SK-N-SH (cell line): Measurements from ENCODE around the gene FXYD2. TPM values are rescaled to one million over a fixed set of nuclear protein-coding genes. Genes with fewer than 3 reads are reported as not detected.

Experiments used
- CTCF ChIA-PET: fragments of 300-600, 350-600 bp; formaldehyde crosslinking; extraction: SDS; loops from one replicate; lab custom pipeline; 2021; lab: Yijun Ruan, JAX
- POLR2A ChIA-PET: fragments of 350-600 bp; sonication (Branson Sonifier 250); formaldehyde crosslinking; extraction: SDS; loops from one replicate; lab custom pipeline; 2020; ENCODE audit warnings: antibody characterized with exemption, inconsistent platforms; lab: Yijun Ruan, JAX
- DNase-seq: peaks from one replicate; pipeline ENCODE4 v3.0.0; 2012
- H2AFZ ChIP-seq: fragments of 200-600 bp; sonication (generic); 2 replicates; pipeline ENCODE4 v1.8.1; 2016; ENCODE audit warnings: antibody characterized with exemption, mild to moderate bottlenecking, low read depth
- H3F3A ChIP-seq: fragments of 200-600 bp; sonication (generic); replicated peaks from 2 replicates; pipeline ENCODE3; 2016; ENCODE audit warnings: antibody characterized with exemption, mild to moderate bottlenecking; ENCODE audit not compliant: insufficient read depth
- H3K27ac ChIP-seq, 2 experiments: fragments of 200-500 bp in 1 of 2; fragments of 200-600 bp in 1 of 2; sonication (Bioruptor generic) in 1 of 2; sonication (generic), shearing (Covaris generic) in 1 of 2; 2 replicates each; pipeline versions ENCODE4 v1.5.1 to v1.6.1; 2014 to 2016; ENCODE audit warnings: low read depth in 2 of 2, inconsistent platforms in 1 of 2, low read length in 1 of 2, mild to moderate bottlenecking in 1 of 2, mixed read lengths in 1 of 2
- H3K27me3 ChIP-seq: fragments of 200-600 bp; sonication (generic), shearing (Covaris generic); 2 replicates; pipeline ENCODE4 v1.6.1; 2016; ENCODE audit warnings: mixed run types; ENCODE audit not compliant: insufficient read depth
- H3K36me3 ChIP-seq, 2 experiments: fragments of 200-500 bp in 1 of 2; fragments of 200-600 bp in 1 of 2; sonication (Bioruptor generic) in 1 of 2; sonication (generic) in 1 of 2; replicated peaks in 1 of 2; 2 replicates each; pipeline versions ENCODE3 to v1.5.1; 2014 to 2016; ENCODE audit warnings: low read length in 1 of 2, mild to moderate bottlenecking in 1 of 2; ENCODE audit not compliant: insufficient read depth in 2 of 2, control insufficient read depth in 1 of 2
- H3K4me1 ChIP-seq, 2 experiments: fragments of 200-500 bp in 1 of 2; fragments of 200-600 bp in 1 of 2; sonication (Bioruptor generic) in 1 of 2; sonication (generic), shearing (Covaris generic) in 1 of 2; 2 replicates each; pipeline versions ENCODE4 v1.5.1 to v1.6.1; 2014 to 2016; ENCODE audit warnings: low read depth in 1 of 2, low read length in 1 of 2, mixed run types in 1 of 2; ENCODE audit not compliant: insufficient read depth in 2 of 2, control insufficient read depth in 1 of 2
- H3K4me2 ChIP-seq: fragments of 200-600 bp; sonication (generic), shearing (Covaris generic); 2 replicates; pipeline ENCODE4 v1.6.1; 2017; ENCODE audit warnings: mixed run types
- H3K4me3 ChIP-seq, 2 experiments: fragments of 200-500 bp in 1 of 2; fragments of 200-600 bp in 1 of 2; sonication (Bioruptor generic) in 1 of 2; sonication (generic), shearing (Covaris generic) in 1 of 2; 2 replicates each; pipeline versions ENCODE4 v1.5.1 to v1.8.1; 2014 to 2016; ENCODE audit warnings: low read depth in 2 of 2, inconsistent platforms in 1 of 2, low read length in 1 of 2, mild to moderate bottlenecking in 1 of 2, mixed read lengths in 1 of 2, moderate library complexity in 1 of 2
- H3K79me2 ChIP-seq: fragments of 200-600 bp; sonication (generic); 2 replicates; pipeline ENCODE4 v1.8.1; 2017; ENCODE audit warnings: mild to moderate bottlenecking; ENCODE audit not compliant: insufficient read depth
- H3K9ac ChIP-seq: fragments of 200-600 bp; sonication (generic); 2 replicates; pipeline ENCODE4 v1.6.1; 2017; ENCODE audit warnings: mixed run types
- H3K9me2 ChIP-seq: fragments of 200-600 bp; sonication (generic); 2 replicates; pipeline ENCODE4 v1.6.1; 2017; ENCODE audit warnings: mixed run types
- H3K9me3 ChIP-seq: fragments of 200-600 bp; sonication (generic); 2 replicates; pipeline ENCODE4 v1.6.1; 2017; ENCODE audit warnings: mixed run types, mild to moderate bottlenecking, moderate library complexity
- H4K20me1 ChIP-seq: fragments of 200-600 bp; sonication (generic); 2 replicates; pipeline ENCODE4 v1.6.1; 2017; ENCODE audit warnings: mild to moderate bottlenecking, mixed run types; ENCODE audit not compliant: insufficient read depth
- CHD2 ChIP-seq: fragments of 150-350 bp; IDR thresholded peaks from 2 replicates; pipeline ENCODE4 v1.6.1; 2018; ENCODE audit warnings: low read length; ENCODE audit not compliant: partially characterized antibody
- FOSL2 ChIP-seq: IDR thresholded peaks from 2 replicates; pipeline ENCODE4 v1.4.0; 2012; ENCODE audit warnings: low read depth, mild to moderate bottlenecking, moderate library complexity, borderline replicate concordance
- JUND ChIP-seq: IDR thresholded peaks from 2 replicates; pipeline ENCODE4 v1.4.0; 2012
- MXI1 ChIP-seq: IDR thresholded peaks from 2 replicates; pipeline ENCODE4 v1.6.1; 2012; ENCODE audit warnings: mild to moderate bottlenecking, low read depth, low read length, improper control_type of control experiment
- NFIC ChIP-seq: IDR thresholded peaks from 2 replicates; pipeline ENCODE4 v1.4.0; 2012; ENCODE audit warnings: borderline replicate concordance
- NRF1 ChIP-seq: IDR thresholded peaks from 2 replicates; pipeline ENCODE4 v1.6.1; 2012; ENCODE audit warnings: low read depth, mild to moderate bottlenecking, low read length
- POLR2AphosphoS5 ChIP-seq: IDR thresholded peaks from 2 replicates; pipeline ENCODE4 v1.6.1; 2012; ENCODE audit warnings: low read depth, low read length
- RFX5 ChIP-seq: IDR thresholded peaks from 2 replicates; pipeline ENCODE4 v1.6.1; 2012; ENCODE audit warnings: mild to moderate bottlenecking, improper control_type of control experiment, low read length
- TAF1 ChIP-seq: IDR thresholded peaks from 2 replicates; pipeline ENCODE4 v1.6.1; 2012; ENCODE audit warnings: low read depth, mild to moderate bottlenecking, low read length, moderate library complexity, borderline replicate concordance
- TEAD4 ChIP-seq: IDR thresholded peaks from 2 replicates; pipeline ENCODE4 v1.4.0; 2012; ENCODE audit warnings: mild to moderate bottlenecking, borderline replicate concordance; ENCODE audit not compliant: insufficient read depth
- USF1 ChIP-seq: IDR thresholded peaks from 2 replicates; pipeline ENCODE4 v1.4.0; 2012; ENCODE audit warnings: low read depth, borderline replicate concordance
- USF2 ChIP-seq: fragments of 150-350 bp; IDR thresholded peaks from 2 replicates; pipeline ENCODE4 v1.6.1; 2017; ENCODE audit warnings: antibody characterized with exemption, low read length, low read depth, borderline replicate concordance
- WGBS: methylation state at CpG from one replicate; pipeline ENCODE4 v1.1.6; 2017; ENCODE audit warnings: low lambda C conversion rate; 5-methylcytosine and 5-hydroxymethylcytosine counted together
- polyA plus RNA-seq, 3 experiments: library from polyadenylated mRNA; depleted of rRNA; stranded (reverse); fragments of >200 nt; gene quantifications; 2 replicates each; pipeline ENCODE4 v1.2.3, GENCODE V29; 2012
- TF ChIP-seq, protein P1 (sequence below): IDR thresholded peaks from 2 replicates; pipeline ENCODE4; 2012

The FXYD2 gene
- polyA plus RNA-seq, 1 of the 3 experiments (the other 2 are of a cell fraction): not detected

GRCh38 chr11:117816151-117816741 lies 8.3 kb downstream of the FXYD2 start (continued):
- TF ChIP-seq NRF1: no peak
- TF ChIP-seq USF1: no peak

DNA sequence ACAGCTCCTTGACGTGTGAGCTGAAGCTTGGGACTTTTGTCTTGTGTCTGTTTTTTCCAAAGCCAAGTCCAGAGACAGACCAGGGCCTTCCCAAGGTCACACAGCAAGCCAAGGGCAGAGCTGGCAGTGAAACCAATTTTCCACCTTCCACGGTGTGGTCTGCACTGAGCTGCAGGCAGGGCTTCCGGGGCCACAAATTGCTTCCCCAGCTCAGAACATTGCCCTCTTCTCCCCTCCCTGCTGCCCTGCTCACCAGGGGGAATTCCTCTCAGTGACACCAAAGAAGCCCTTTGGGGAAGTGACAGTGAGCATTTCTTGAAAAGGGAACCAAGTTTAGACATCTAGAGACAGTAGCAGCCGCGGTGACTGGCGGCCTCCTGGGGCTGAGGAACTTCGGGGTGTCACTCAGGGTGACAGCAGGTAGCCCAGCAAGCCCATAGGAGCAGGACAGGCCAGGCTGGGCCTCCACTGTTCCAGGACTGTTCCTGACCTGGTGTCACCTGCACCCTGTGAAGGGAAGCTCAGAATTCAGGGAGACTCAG lies 9.2 kb downstream of the FXYD2 start:
- H3K4me3 ChIP-seq: no peak overlapping the region
- no peaks in the 10 kb centered on the region for H3K27me3 ChIP-seq
- DNase-seq: no peak
- TF ChIP-seq MXI1 (no peak), TAF1 (no peak)
- peaks cover 8 to 28% of the 10 kb centered on the region in 2 experiments; a peak in 2 of 4 replicates for H3K4me1 ChIP-seq
- H3K9me2 ChIP-seq: no peaks in the 10 kb centered on the region
- 83% methylated on average over 2 of the region's 7 CpGs for WGBS
- ChIA-PET CTCF (interaction anchor here (0.8 to 25.9 kb wide), 12 partner anchors 9 to 389 kb away, joined by 3 to 481 read pairs (median 40); no protein-coding TSS in a partner anchor), POLR2A (no interaction called here)
- no peak overlapping the region for H3K9ac ChIP-seq
- H3K79me2 ChIP-seq: no peaks in the 10 kb centered on the region
- H4K20me1 ChIP-seq: no peaks in the 10 kb centered on the region
- H3F3A ChIP-seq: no peaks in the 10 kb centered on the region
- no peaks in the 10 kb centered on the region for H3K36me3 ChIP-seq
- H2AFZ ChIP-seq: no peak overlapping the region
- no peak overlapping the region for H3K4me2 ChIP-seq
- no peaks in the 10 kb centered on the region for H3K9me3 ChIP-seq
- no peak overlapping the region for H3K27ac ChIP-seq

DNA sequence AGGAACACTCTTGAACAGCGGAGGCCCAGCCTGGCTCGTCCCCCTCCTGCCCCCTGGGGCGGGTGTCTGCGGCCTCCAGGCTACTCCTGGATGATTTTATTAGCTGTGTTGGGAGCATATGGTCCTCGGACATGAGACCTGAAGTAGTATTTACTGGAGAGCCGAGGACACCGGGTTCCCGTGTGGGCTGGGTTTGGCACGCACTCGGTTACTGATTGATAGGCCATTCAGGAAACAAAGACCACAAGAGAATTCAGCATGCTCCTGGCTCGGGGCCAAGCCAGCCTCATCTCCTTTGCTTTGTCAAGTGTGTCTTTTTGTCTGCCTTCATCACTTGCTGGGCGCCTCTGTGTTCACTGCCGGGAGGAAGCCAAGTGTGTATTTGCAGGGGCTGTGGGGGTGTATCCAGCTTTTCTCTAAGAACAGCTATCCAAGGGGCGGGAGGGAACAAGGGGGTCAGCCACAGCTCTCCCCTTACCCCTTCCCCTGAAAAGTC lies 9.7 kb downstream of the FXYD2 start:
- TF ChIP-seq RFX5: no peak
- TF ChIP-seq POLR2AphosphoS5: no peak
- no peak for TF ChIP-seq CHD2
- TF ChIP-seq, protein P1, sequence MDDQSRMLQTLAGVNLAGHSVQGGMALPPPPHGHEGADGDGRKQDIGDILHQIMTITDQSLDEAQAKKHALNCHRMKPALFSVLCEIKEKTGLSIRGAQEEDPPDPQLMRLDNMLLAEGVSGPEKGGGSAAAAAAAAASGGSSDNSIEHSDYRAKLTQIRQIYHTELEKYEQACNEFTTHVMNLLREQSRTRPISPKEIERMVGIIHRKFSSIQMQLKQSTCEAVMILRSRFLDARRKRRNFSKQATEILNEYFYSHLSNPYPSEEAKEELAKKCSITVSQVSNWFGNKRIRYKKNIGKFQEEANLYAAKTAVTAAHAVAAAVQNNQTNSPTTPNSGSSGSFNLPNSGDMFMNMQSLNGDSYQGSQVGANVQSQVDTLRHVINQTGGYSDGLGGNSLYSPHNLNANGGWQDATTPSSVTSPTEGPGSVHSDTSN: no peak
- TF ChIP-seq USF2: no peak
- TF ChIP-seq FOSL2: no peak
- no peak for TF ChIP-seq NFIC
- no peak for TF ChIP-seq JUND
- TF ChIP-seq TEAD4: no peak
- no peaks in the 10 kb centered on the region for H3K9me3 ChIP-seq
- H3K9me2 ChIP-seq: no peaks in the 10 kb centered on the region
- H3F3A ChIP-seq: no peaks in the 10 kb centered on the region
- H3K79me2 ChIP-seq: no peaks in the 10 kb centered on the region
- ChIA-PET CTCF (interaction anchor here (1.0 to 25.9 kb wide), 8 partner anchors 8 to 389 kb away, joined by 3 to 481 read pairs (median 49); no protein-coding TSS in a partner anchor), POLR2A (no interaction called here)
- no peaks in the 10 kb centered on the region for H3K36me3 ChIP-seq
- no peaks in the 10 kb centered on the region for H4K20me1 ChIP-seq
- 72% methylated on average over 14 of the region's 14 CpGs for WGBS
- DNase-seq: no peak
- H3K4me2 ChIP-seq: no peak overlapping the region
- H3K27me3 ChIP-seq: no peaks in the 10 kb centered on the region
- H3K4me3 ChIP-seq: no peak overlapping the region
- H3K27ac ChIP-seq: no peak overlapping the region
- no peak overlapping the region for H3K9ac ChIP-seq
- no peak overlapping the region for H2AFZ ChIP-seq
- H3K4me1 ChIP-seq: peaks cover 8 to 28% of the 10 kb centered on the region in 2 experiments; a peak in 2 of 4 replicates
